IMR-90 (cell line): ENCODE measurements around the gene HSBP1L1.

Experiments
- FOS ChIP-seq: fragments of 150-350 bp; IDR thresholded peaks from 2 replicates; pipeline ENCODE4 v1.6.1; 2016; ENCODE audit warnings: low read depth, low read length
- TF ChIP-seq, protein P1 (sequence below): conservative IDR thresholded peaks from 2 replicates; pipeline ENCODE4 v1.5.1; 2012; ENCODE audit warnings: mild to moderate bottlenecking, low read depth, low read length, improper control_type of control experiment

DNA sequence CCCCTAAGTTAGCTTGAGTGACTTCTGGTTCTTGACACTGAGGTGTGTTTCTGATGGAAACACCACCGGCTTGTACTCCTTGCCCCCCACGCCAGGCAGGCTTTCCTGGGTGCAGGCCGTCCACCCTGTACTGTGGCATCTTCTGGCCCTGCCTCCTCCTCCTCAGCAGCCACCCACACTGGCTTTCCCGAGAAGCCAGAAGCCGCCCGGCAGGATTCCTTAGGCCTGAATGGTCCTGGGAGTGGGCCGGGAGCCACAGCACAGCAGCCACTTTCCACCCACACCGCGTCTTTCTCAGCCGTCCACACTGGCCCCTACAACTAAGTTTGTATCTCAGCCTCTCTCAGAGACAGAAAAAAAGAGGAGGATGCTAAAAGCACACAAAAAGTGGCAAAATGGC, 2.1 kb upstream of the HSBP1L1 start:
- TF ChIP-seq, protein P1, sequence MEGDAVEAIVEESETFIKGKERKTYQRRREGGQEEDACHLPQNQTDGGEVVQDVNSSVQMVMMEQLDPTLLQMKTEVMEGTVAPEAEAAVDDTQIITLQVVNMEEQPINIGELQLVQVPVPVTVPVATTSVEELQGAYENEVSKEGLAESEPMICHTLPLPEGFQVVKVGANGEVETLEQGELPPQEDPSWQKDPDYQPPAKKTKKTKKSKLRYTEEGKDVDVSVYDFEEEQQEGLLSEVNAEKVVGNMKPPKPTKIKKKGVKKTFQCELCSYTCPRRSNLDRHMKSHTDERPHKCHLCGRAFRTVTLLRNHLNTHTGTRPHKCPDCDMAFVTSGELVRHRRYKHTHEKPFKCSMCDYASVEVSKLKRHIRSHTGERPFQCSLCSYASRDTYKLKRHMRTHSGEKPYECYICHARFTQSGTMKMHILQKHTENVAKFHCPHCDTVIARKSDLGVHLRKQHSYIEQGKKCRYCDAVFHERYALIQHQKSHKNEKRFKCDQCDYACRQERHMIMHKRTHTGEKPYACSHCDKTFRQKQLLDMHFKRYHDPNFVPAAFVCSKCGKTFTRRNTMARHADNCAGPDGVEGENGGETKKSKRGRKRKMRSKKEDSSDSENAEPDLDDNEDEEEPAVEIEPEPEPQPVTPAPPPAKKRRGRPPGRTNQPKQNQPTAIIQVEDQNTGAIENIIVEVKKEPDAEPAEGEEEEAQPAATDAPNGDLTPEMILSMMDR, result no peak
- no peak for TF ChIP-seq FOS
